ENCODE data around the gene DHCR7. TPM values are rescaled to one million over a fixed set of nuclear protein-coding genes. Genes with fewer than 3 reads are reported as not detected.

DHCR7 gene
- total RNA-seq, 1 donor from 2014 or later: 64.2 TPM

DNA sequence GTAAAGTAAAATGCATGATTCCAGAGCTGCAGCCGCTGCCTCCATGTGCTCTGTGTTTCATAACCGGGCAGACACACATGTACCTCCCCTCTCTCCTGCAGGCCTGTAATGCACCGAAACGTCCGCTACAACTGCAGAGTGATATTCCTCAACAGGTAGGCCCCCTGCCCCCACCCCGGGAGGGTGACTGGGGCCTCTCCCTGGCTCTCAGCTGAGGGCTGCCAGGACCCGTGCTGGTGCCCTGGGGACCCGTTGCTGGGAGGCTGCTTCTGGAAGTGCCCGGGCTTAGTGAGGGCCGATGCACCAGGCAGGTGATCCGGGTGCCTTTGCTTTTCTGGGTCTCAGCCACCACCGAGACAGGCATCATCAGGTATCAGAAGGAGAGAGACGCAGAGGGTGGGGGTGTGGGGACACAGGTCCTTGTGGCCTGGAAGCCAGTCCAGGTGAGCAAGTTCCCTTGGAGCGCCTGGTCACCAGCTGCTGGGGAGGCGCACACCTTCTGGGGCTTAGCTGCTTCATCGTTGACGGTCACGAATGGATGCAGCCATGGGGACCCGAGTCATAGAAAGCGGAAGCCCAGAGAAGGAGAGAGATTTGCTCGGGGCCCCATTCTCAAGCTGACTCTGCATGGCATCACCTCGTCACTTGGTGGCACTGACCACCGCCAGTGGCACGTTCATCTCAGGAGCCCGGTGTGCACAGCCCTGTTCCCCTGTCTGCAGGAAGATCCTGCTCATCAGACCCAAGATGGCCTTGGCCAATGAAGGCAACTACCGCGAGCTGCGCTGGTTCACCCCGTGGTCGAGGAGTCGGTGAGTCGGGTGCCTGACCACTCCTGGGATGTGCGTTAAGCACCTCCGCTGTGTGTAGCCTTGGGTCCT, 15.4 kb upstream of the DHCR7 start:
- intact Hi-C loops (cut with DNase I): no loop called here
- Histone ChIP-seq H3K4me3 (no peak overlapping the region), H3K27ac (no peak overlapping the region), H3K27me3 (ENCODE audit: low read depth) (no peaks in the 10 kb centered on the region), H3K9me3 (no peaks in the 10 kb centered on the region), H3K4me1 (no peaks in the 10 kb centered on the region), H3K36me3 (peaks cover 92% of the 10 kb centered on the region)
- no peak for ATAC-seq
- TF ChIP-seq, protein P1, sequence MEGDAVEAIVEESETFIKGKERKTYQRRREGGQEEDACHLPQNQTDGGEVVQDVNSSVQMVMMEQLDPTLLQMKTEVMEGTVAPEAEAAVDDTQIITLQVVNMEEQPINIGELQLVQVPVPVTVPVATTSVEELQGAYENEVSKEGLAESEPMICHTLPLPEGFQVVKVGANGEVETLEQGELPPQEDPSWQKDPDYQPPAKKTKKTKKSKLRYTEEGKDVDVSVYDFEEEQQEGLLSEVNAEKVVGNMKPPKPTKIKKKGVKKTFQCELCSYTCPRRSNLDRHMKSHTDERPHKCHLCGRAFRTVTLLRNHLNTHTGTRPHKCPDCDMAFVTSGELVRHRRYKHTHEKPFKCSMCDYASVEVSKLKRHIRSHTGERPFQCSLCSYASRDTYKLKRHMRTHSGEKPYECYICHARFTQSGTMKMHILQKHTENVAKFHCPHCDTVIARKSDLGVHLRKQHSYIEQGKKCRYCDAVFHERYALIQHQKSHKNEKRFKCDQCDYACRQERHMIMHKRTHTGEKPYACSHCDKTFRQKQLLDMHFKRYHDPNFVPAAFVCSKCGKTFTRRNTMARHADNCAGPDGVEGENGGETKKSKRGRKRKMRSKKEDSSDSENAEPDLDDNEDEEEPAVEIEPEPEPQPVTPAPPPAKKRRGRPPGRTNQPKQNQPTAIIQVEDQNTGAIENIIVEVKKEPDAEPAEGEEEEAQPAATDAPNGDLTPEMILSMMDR (IDR thresholded peaks at IDR 0.05): no peak
- no peak for DNase-seq

DNA sequence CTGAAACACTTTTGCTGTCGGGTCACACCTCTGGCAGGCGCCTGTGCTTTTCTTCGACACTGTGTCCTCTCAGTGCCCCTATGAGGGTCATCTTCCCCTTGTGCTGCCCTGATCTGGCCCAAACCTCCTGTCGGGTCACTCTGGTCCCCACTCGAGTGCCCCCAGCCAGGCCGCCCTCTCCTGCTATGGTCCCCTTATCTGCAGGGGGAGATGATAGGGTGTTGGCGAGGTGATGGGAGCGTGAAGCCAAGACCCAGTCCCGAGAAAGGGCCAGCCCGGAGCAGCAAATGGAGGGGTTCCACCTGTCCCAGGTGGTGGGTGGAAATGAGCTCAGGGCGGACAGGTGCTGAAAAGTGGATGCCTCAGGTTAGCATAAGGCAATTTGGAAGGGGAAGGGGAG, 14.5 kb upstream of the DHCR7 start:
- Histone ChIP-seq H3K9me3 (no peaks in the 10 kb centered on the region), H3K4me1 (no peaks in the 10 kb centered on the region), H3K27me3 (ENCODE audit: low read depth) (no peaks in the 10 kb centered on the region), H3K27ac (no peak overlapping the region), H3K4me3 (no peak overlapping the region), H3K36me3 (peaks cover 98% of the 10 kb centered on the region)
- intact Hi-C loops (cut with DNase I): no loop called here
- no peak for ATAC-seq
- DNase-seq: no peak
- TF ChIP-seq, protein P1 (IDR thresholded peaks at IDR 0.05): no peak

DNA sequence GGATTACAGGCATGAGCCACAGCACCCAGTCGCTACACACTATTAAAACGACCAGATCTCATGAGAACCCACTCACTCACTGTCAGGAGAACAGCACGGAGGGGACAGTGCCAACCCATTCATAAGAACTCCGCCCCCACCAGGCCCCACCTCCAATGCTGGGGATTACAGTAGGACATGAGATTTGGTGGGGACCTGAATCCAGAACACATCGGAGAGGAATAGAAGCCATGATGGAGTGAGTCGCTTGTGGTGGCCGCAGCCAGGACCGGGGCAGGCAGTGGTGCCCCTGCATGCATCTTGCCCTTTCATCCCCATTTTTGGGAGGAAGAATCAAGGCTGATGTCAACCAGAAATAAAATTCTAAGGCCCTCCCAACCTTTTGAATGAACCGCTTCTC, 13.5 kb upstream of the DHCR7 start:
- no peak for DNase-seq
- peaks cover 98% of the 10 kb centered on the region for H3K36me3 ChIP-seq
- no peak for ATAC-seq
- H3K27ac ChIP-seq: no peak overlapping the region
- H3K4me1 ChIP-seq: no peaks in the 10 kb centered on the region
- no peak overlapping the region for H3K4me3 ChIP-seq
- TF ChIP-seq, protein P1 (IDR thresholded peaks at IDR 0.05): no peak
- H3K9me3 ChIP-seq: no peaks in the 10 kb centered on the region
- no peaks in the 10 kb centered on the region for H3K27me3 ChIP-seq (ENCODE audit: low read depth)
- intact Hi-C loops (cut with DNase I): no loop called here

DNA sequence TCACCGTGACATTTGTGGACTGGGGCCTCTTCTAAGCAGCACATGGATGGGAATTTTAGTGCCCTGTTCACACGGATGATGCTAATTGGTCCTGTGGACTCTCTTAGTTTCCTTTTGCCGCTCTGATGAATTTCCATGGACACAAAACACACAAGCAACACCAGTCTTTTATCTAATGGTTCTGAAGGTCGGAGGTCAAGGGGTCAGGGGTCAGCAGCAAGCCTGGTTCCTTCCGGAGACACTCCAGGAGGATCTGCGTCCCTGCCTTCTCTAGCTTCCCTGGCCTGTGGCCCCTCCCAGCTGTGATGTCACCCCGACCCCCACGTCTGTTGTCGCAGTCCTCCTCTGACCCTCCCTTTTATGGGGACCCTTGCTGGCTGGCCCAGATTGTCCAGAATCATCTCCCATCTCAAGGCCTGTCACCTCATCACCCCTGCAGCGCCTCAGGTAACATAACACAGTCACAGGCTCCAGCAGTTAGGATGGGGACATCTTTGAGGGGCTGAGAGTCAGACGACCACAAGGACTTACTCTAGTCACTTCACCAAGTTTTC, 11.7 kb upstream of the DHCR7 start:
- intact Hi-C loops (cut with DNase I): no loop called here
- H3K36me3 ChIP-seq: peaks cover 98% of the 10 kb centered on the region

DNA sequence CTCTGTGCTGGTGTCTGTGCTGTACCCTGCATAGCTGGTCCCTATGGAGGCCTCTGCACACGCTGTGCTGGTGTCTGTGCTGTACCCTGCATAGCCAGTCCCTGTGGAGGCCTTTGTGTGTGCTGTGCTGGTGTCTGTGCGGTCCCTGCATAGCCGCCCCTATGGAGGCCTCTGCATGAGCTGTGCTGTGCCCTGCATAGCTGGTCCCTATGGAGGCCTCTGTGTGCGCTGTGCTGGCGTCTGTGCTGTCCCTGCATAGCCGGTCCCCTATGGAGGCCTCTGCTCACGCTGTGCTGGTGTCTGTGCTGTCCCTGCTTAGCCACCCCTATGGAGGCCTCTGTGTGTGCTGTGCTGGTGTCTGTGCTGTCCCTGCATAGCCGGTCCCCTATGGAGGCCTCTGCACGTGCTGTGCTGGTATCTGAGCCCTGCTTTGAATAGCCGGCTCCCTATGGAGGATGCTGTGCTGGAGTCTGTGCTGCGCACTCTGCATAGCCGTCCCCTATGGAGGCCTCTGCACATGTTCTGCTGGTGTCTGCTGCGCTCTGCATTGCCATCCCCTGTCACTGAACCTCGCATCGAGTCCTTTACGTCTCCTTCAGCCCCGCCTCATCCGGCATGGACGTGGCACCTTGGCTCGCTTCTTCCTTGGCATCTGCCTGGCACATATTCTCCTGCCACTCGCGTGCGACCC, 11.0 kb upstream of the DHCR7 start:
- ATAC-seq: no peak
- Histone ChIP-seq H3K4me3 (no peak overlapping the region), H3K36me3 (peaks cover 94% of the 10 kb centered on the region), H3K4me1 (peaks cover 9% of the 10 kb centered on the region), H3K27ac (no peak overlapping the region), H3K27me3 (ENCODE audit: low read depth) (no peaks in the 10 kb centered on the region), H3K9me3 (no peaks in the 10 kb centered on the region)
- intact Hi-C loops (cut with DNase I): no loop called here
- TF ChIP-seq, protein P1 (IDR thresholded peaks at IDR 0.05): no peak
- no peak for DNase-seq

More for the DNA sequence above, 11.7 kb upstream of the DHCR7 start:
- no peak for ATAC-seq
- H3K27ac ChIP-seq: no peak overlapping the region
- TF ChIP-seq, protein P1 (IDR thresholded peaks at IDR 0.05): no peak
- no peaks in the 10 kb centered on the region for H3K9me3 ChIP-seq
- no peak for DNase-seq
- peaks cover 3% of the 10 kb centered on the region for H3K4me1 ChIP-seq
- H3K27me3 ChIP-seq (ENCODE audit: low read depth): no peaks in the 10 kb centered on the region
- H3K4me3 ChIP-seq: no peak overlapping the region
